Measurements from ENCODE around the gene GBX1.

The GBX1 gene

DNA sequence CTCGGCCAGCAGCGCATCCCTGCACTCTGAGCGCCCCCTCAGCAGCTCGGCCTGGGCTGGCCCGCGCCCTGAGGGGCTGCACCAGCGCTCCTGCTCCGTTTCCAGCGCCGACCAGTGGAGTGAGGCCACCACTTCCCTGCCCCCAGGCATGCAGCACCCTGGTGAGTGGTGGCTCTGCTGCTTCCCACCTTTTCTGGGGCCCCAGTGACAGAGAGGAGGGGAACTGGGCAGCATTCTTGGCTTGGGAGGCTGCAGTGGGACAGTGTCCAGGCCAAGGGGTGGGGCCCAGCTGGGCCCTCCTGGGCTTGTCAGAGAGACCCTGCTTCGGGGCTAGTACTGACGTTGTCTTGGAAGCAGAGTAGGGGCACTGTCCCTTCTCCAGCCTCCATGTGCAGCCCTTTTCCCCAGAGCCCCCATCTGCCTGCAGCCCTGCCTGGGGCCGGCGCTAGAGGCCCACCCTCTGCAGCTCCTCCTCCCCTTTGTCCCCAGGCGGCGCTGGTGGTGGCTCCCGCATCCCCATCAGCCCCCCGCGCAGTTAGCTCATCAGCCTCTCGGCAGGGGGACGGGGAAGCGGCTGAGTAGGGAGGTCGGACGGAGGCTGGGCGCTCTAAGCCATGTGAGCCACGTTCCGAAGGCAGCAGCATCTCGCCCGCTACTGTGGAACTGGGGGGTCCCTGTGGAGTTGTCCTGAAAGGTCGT is 29.2 kb downstream of the GBX1 start:
- no peak for DNase-seq

DNA sequence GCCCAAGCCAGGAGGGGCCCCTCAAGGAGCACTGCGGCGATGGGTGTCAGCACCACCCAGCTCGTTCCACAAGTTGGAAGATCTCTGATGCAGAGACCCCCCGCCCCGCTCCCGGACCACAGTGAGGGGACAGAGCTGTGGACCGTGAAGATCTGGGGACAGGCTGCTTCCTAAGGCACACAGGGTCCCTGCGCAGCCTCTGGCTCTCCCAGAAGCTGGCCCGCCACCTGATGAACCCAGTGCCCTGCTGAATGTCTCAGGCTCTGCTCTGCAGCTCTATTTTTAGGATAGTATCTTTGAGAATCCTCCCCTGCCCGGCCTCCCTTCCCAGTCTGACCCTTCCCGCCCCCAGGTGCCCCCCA is 29.7 kb downstream of the GBX1 start:
- DNase-seq = no peak

DNA sequence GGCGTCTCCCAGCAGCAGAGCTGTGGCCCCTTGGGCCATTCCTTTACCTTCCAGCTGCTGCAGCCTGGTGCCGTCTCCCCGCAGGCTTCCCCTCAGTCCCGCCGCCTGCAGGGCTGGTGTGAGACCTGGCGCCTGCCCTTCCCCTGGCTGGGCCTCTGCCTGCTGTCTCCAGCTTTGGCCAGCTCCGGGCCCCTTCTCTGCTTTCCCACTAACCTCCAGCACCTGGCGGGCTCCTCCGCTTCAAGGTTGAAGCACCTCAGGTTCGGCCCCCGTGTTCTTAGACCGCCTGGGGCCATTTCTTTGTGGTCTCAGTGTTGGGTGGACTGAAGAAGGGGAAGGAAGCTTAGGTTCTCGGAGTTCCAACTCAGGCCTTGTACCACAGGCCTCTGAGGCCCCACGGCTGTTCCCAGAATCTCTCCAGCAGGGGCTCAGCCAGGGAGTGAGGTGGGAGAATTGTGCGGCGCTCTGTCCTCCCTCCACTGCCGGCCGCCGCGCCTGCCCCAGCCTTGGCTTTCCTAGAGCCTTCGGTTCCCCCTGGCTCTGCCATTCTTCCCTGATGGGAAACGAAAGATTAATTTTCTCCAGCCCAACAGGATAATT is 30.3 kb downstream of the GBX1 start:
- no peak for DNase-seq

DNA sequence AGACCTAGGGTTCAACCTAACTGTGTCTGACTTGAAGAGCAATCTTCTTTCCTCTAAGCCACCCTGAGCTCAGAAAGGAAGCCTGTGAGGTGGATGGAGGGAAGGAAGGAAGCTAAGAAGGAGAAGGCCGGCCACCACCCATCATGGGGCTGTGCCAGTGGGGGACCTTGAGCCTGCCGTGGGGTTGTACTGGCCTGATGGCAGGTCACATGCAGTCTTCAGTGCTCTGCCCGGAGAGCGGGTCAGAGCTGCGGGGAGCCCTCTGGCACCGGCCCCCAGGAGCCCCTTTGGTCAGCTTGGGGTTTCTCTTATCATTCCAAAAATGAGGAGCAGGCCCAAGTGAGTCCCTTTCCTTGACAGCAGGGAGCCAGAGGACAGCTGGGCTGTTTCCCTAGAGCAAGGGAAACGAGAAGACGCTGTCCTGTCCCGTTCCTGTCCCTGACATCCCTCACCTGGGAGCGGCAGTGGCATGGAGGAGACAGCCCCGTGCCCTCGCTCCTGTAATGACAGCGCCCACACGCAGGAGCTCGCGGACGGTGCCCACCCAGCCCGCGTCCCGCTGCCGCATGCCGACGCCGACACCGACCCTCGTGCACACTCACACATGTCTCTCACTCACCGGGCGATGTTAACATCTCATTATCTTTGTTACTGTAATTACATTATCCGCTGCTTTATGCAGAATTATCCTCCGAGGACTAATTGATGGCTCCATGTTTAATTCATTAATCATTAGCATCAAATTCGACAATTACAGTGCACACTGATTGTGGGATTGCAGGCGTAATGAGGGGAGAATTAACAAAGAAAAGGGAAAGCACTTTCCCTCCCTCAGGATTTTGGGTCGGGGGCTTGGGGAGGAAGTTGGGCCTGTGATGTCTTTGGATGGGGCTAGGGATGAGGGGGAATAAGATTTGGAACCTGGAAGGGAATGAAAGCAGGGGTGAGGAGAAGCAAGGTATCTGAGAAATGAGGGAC is 31.3 kb downstream of the GBX1 start:
- DNase-seq = no peak

DNA sequence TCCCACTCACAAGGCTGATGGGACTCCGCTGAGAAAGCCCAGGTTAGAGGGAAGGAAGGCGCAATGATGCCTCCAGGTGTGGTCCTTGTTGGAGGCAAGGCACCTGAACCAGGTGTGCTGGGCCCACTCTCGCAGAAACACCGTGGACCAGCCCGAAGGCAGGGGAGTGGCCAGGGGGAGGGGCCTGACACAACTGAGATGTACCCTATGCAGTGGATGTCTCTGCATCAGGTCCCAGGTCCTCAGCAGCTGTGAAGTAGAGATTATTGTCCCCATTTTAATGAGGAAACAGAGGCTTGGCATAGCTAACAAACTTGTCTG is 32.0 kb downstream of the GBX1 start:
- DNase-seq = no peak

DNA sequence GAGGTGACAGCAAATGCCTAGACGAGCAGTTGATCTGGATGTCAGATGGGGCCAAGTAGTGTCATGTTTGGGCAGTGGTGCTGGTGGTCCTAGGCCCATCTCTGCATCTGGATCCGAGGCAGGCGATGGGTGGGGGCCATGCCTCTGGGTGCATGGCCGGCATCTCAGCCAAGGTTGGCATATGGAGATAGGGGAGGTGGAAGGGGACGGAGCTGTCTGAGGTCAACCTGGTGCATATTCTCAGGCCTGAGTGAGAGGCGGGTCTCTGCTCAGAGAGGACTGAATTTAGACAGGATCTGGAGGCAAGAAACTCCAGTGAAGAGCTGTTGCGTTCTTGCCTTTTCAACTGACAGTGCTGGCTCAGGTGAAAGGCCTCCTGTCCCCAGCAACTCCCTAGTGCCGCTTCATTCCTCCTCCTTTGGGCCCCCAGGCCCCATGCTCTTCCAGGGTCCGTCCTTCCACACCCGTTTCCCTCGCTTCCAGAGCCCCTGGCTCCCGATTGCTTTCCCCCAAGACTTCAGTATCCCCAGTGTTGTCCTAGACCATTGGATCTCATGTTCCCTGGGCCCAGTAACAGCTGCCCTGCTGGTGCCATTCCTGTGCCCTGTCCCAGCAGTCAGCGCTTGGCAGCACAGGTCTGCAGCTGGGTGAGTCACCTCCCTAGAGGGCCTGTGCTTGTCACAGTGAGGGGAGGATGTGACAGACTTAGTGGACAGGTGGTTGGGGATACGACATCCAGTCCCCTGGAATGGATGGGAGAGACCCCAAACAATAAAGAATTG is 32.6 kb downstream of the GBX1 start:
- no peak for DNase-seq

DNA sequence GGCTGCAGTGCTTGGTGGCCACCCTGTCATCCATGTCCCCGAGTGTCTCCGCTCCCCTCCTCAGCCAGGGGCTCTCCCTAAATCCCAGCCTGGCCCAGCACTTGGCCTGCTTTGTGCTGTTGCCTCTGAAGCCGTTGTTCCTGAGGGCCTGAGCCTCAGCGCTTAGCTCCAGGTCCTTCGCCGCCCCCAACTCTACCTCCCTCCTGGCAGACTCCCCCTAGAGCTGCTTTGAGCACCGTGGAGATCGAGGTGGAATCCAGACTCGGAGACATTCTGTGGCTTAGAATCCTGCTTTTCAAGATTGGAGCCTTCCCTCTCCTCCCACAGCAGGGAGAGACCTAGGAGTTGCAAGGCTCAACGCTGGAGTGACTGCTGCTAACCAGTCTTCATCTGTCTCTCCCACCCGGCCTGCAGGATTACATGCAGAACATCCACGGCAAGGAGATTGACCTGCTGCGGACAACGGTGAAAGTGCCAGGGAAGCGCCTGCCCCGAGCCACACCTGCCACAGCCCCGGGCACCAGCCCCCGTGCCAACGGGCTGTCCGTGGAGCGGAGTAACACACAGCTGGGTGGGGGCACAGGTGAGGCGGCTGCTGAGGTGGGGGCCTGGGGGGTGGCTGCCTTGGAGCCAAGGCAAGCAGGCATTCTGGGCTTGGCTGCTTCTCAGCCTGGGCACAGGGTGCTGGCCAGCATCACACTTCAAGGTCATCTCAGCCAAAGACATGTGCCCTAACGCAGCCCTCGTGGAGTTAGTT is 33.3 kb downstream of the GBX1 start:
- DNase-seq = no peak

DNA sequence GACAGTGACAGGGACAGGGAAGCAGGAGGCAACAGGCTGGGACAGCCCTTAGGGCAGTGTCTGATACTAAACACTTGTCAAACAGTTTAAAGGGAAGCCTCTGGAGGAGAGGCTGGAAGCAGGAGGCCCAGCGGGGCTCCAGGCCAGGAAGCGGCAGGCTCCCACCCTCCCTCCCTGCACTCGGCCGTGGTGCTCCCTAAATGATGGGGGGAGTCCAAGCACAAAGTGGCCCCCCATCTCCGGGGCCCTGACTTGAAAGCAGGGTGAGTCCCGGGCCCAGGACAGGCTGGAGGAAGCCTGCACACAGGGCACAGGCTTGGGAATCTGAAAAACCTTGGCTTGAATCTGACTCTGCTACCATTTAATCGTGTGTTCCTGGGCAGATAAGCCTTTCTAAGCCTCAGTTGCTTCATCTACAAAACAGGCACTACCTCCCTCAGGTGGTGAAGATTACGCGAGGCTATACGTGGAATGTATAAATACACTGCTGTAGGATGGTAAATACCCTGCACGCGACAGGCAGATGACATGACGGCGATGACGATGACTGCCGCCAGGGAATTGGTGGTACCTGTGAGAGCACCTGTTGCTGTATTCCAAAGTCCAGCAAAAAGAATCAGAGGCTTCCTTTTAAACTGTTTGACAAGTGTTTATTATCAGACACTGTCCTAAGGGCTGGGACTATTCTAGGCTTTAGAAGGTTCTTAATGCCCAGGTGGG is 34.1 kb downstream of the GBX1 start:
- no peak for DNase-seq

DNA sequence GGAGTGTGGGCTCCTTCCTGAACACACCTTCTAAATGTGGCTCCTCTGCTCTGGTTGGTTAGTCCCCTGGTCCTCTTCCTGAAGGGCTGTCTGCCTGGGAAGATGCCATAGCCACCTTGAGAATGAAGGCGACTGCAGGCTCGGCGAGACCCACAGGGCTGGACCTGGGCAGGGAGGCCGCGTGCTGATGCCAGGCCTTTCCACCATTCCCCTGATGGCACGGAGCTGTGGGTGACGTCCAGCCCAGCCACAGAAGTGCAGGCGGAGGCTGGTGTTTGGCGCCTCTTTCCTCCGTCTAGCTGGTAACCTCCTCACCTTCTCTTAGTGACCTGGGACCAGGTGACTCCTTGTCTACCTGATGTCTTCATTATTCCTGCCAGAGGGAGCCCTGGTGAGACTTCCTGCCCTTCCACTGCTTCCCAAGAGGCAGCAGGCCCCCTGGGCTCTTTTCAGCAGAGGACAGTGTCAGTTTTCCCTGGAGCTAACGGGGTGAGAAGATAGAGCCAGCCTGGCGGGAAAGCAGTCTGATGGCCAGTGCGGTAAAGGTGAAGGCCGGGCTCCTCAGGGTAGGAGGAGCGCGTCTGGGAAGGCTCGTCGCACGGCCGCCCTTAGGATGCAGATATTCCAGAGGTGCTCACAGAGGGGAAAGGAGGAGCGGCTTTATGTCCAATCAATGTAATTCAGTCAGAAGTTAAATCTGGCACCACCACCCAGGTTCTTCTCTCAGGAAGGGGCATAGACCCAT is 34.9 kb downstream of the GBX1 start:
- no peak for DNase-seq

DNA sequence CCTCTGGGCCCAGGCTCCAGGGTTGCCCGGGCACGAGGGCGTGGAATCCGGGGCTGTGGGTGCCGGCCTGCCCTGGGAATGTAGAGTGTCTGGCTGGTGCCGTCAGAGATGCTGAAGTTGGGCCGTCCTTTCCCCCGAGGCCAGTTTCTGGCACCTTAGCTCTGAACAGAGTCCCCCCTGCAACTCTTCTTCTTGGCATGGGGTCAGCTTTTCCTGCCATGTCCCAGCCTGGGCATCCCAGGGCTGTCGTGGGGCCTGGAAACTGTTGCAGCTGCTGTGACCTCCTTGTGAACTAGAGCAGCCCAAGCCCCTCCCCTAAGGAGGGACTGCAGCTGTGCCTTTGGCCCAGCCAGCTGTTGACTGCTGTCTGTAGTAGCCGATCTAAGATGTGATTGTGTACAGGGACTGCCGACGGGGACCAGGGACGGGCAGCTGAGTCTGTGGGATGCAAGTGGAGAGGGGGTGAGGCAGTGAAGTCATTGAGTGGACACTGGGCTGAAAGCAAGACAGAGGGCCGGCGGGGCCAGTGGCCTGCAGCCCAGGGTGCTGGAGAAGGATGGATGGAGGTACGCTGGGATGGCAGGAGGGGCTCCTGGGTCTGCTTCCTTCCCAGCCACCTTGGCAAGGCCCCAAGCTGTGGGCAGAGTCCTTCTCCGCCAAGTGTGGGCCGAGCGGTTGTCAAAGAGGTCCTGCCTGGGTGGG is 35.8 kb downstream of the GBX1 start:
- no peak for DNase-seq

DNA sequence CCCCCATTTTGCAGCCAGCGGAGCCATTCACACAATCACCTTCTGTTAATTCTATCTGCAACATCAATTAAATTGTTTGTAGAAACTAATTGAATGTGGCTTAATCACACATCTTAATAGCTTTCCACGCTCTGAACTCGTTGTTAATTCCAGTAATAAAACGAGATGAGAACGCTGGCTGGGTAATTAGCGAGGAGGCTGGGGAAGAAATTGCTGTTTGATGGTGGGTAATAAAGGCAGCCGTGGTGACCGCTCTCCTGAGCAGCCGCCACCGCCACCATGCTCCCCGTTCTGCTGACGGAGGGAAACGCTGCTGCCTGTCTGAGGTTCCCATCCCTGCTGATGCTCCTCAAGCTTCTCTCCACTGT is 36.3 kb downstream of the GBX1 start:
- no peak for DNase-seq

DNA sequence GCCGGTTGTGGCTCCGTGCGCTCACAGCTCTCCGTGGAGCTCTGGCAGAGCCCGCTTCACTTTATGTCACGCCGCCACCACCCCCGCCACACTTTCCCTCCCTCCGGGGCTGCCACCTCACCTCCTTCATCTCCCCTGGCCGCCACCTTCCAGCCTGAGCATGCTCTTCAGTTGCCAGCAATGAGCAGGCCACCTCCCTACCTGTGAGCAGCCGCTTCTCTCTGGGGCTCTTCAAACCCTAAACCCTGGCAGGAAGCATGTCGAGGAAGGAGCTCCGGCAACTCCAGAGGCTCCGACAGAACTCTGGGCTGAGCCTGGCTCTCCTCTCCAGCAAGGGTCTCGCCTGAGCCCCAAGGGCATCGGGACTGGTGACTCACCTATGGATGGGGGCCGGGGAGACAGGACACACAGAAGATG is 36.7 kb downstream of the GBX1 start:
- no peak for DNase-seq

DNA sequence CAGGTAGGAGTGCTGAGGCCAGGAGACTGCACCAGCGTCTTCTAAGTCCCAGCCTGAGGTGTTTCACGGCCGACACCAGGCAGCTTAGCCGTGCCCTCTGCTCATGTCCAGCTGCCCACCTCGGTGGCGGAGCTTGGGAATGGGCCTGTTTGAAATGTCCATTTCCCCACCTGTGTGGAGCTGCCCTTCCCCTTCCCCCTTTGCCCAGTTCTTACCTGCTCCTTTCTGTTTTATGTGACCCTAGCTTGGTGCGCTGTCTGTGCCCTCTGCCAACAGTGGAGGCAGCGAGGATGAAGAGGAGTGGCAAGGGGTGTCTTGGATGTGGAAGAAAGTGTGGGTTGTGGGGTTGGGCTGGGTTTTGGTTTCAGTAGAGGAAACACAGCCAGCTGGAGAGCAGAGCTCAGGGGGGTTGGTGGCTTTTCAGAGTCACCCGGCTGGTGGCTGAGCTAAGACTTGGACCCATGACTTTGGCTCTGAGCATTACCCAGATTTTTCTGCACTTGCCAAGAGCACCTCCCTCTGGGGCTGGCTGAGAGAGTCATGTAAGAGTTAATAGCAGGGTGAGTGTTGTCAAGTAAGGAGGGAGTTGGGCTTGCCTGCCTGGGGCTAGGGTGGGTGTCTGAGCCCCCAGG is 37.4 kb downstream of the GBX1 start:
- DNase-seq = no peak

DNA sequence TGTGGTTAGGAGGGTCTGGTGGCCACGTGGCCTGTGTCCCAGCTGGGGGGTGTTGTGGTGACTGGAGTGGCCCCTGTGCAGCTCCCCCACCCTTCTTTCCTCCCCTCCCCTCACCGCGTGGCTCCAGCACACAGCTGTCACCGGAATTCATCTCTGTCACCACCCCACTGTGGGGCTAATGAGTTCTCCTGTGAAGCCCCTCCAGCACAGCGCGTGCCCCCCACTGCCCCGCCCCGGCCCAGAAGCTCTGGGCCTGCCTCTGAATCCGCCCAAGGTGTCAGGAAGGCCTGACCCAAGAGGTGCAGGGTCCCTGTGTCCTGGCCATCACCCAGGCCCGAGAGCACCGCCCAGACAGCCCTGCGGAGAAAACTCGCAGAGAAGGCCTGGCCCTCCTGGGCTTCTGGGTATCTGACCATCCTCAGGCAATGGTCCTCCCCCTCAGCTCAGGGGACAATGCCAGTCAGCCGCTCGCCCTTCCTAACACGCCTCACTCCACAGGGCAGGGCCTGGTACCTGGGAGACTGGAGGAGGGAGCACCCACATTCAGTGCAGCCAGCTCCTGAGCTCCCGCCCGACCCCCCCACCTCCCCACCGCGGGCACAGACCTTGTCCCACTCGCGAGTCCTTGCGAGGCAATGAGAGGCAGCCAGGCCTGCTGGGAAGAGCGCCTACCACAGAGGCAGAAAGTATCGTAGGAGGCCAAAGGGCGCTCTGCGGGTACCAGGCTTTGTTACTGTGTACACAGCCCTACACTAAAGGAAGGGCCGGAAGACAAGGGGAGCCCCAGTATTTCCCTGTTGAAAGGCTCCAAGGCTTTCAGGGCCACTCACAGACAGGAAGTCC is 38.2 kb downstream of the GBX1 start:
- no peak for DNase-seq

DNA sequence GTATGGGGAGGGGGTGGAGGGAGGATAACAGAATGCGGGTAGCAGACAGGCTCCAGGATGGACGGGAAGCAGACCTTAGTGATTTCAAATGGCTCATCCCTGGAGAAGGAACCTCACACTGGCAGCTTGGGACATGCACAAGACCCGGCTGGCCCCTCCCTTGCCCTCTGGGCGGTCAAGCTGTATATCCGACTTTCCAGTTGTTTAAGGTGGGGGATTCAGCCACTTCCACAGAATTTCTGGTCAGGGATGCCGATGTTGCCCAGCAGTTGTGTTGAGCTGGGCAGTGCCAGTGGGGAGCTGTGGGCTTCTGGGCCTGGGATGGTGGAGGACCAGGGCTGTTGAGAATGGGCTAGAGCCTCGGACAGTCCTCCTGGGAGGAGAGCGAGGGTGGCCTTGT is 38.8 kb downstream of the GBX1 start:
- DNase-seq = no peak

DNA sequence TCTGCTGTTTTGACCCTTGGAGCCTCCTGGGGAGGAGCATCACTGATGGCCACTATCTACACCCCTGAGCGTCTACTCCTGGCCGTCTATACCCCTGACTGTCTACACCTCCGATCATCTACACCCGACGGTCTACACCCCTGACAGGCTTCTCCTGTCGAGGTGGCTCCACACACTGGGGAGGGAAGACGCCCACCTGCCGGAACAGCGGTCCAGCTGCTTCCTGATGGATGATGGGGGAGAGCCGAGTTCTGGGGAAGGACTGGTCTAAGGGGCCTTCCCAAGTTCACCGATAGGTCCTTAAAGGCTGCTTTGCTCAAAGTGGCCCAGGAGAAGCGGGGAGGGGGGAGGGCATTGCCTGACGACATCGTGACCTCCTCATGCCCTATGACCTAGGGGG is 39.4 kb downstream of the GBX1 start:
- DNase-seq = no peak

DNA sequence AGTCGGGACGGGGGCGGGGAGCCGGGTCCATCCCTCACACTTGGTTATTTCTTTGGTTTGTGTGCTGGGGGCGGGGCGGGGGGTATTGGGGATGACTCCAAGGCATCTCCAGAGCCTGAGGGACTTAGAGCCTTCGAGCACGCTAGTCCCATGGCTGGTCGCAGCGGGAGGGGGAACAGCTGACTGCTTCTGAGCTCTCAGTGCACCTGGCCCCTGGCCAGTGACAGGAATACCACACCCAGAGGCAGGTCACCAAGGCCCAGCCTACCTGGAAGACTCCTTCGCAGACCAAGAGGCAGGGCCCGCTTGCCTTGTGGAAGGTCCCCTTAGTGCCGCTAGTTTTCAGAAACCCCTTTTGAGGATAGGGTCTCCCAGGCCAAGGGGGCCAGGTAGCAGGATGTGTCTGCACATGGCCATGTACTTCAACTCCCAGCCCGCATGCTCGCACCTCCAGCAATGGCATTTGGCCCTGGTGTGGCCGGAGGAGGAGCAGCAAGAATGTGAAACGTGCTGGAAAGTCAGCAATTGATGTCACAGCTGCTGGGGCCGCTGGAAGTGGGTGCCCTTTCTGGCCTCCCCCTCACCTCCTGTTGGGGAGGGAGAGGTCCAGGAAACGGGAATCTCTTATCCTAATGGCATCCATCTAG is 40.9 kb downstream of the GBX1 start:
- DNase-seq = no peak

DNA sequence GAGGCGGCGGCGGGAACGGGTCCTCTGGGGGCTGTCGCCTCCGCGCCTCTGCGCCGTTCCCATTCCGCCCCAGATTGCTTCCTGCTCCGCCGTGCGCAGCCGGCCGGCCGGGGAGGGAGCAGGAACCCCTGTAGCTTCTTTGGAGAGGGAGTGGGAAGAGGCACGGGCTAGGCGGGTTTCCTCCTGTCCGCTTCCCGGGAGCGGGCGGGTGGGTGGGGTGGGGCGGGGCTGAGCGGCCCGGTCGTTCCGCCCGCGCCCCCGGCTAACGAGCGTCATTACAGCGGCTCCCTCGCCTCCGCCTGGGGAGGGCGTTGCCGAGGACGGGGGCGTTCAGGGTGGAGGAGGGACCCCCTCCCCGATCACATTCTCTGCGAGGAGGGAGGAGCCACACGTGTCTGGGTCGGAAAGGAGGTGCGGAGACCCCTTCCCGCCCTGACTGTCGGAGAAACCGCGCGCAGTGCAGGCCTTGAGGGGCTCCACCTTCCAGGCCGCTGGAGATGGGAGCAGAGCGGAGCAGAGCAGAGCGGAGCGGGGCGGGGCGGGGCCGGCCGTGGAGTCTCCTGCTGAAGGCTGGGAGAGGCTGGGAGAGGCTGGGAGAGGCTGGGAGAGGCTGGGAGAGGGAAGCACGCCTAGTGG is 41.5 kb downstream of the GBX1 start:
- DNase-seq = no peak
